Small intestine (tissue), 7 donors: ENCODE measurements around the gene CLDND1. TPM values are rescaled to one million over a fixed set of nuclear protein-coding genes. Genes with fewer than 3 reads are reported as not detected.

Source experiments
- DNase-seq, 2 donors: peaks; one replicate each; pipeline versions ENCODE4 v3.0.0 to v3.0.0-alpha.2; 2013
- FAIRE-seq: peaks from 2 replicates; lab custom pipeline; 2012; peaks lifted over from hg19 to GRCh38; lab: Jason Lieb, UNC
- H3K27ac ChIP-seq, 3 donors: one replicate each; pipeline ENCODE4 v1.5.1; 2013; ENCODE audit warnings: low read length in 2 of 3, mild to moderate bottlenecking in 2 of 3, control low read depth in 1 of 3, inconsistent platforms in 1 of 3, low read depth in 1 of 3, moderate library complexity in 1 of 3
- H3K27me3 ChIP-seq, 3 donors: one replicate each; pipeline ENCODE4 v1.6.1; 2013; ENCODE audit warnings: low read length in 3 of 3, inconsistent platforms in 1 of 3; ENCODE audit not compliant: control insufficient read depth in 3 of 3, insufficient read depth in 3 of 3
- H3K36me3 ChIP-seq, 3 donors: one replicate each; pipeline ENCODE4 v1.6.1; 2013; ENCODE audit warnings: low read length in 3 of 3, inconsistent platforms in 1 of 3, low read depth in 1 of 3, mild to moderate bottlenecking in 1 of 3, moderate library complexity in 1 of 3; ENCODE audit not compliant: control insufficient read depth in 3 of 3, insufficient read depth in 2 of 3
- H3K4me1 ChIP-seq, 3 donors: one replicate each; pipeline ENCODE4 v1.6.1; 2013; ENCODE audit warnings: low read length in 2 of 3, inconsistent platforms in 1 of 3, low read depth in 1 of 3, mild to moderate bottlenecking in 1 of 3, moderate library complexity in 1 of 3; ENCODE audit not compliant: control insufficient read depth in 3 of 3, insufficient read depth in 2 of 3
- H3K4me3 ChIP-seq, 3 donors: one replicate each; pipeline ENCODE4 v1.5.1; 2013; ENCODE audit warnings: low read length in 3 of 3, control low read depth in 1 of 3, inconsistent platforms in 1 of 3, low read depth in 1 of 3, mild to moderate bottlenecking in 1 of 3, moderate library complexity in 1 of 3
- H3K9me3 ChIP-seq, 2 donors: one replicate each; pipeline ENCODE4 v1.6.1; 2013; ENCODE audit warnings: low read depth in 1 of 2, low read length in 1 of 2; ENCODE audit not compliant: control insufficient read depth in 2 of 2, insufficient read depth in 1 of 2
- WGBS, 3 donors: extraction: QIAGEN DNeasy Blood & Tissue Kit; methylation state at CpG; one replicate each; pipeline ENCODE4 v1.1.7; 2013; 5-methylcytosine and 5-hydroxymethylcytosine counted together
- polyA plus RNA-seq, 4 donors: library from polyadenylated mRNA; stranded (reverse) in 3 of 4; unstranded in 1 of 4; fragments of 200-250 nt in 3 of 4; fragments of 120-200 nt in 1 of 4; gene quantifications; one replicate each; pipeline versions ENCODE4 v1.2.1 to v1.2.3, GENCODE V29; 2013
- donor health status: healthy with polysubstance abuse.
- donor health status: control.
- donor health status: control.
- donor health status: Bipolar disorder and iron deficiency.
- donor health status: healthy.

Gene CLDND1
- polyA plus RNA-seq, 4 donors: 30.8 to 98.9 (median 51.8) TPM

GRCh38 chr3:98554580-98554979, 31.9 kb upstream of the CLDND1 start:
- no peaks in the 10 kb centered on the region for H3K36me3 ChIP-seq
- WGBS, 3 donors: 83 to 88% (median 86%) methylated on average over 2 of the region's 2 CpGs
- no peak overlapping the region for H3K4me3 ChIP-seq
- peaks cover 2 to 15% (median 5%) of the 10 kb centered on the region in 3 donors for H3K4me1 ChIP-seq
- H3K27ac ChIP-seq: no peak overlapping the region
- FAIRE-seq (no peak), DNase-seq (no peak)
- H3K27me3 ChIP-seq: no peaks in the 10 kb centered on the region
- peaks cover 0 to 12% of the 10 kb centered on the region in 2 donors for H3K9me3 ChIP-seq

GRCh38 chr3:98553753-98554152, 31.1 kb upstream of the CLDND1 start:
- H3K4me1 ChIP-seq: peaks cover 2 to 15% (median 5%) of the 10 kb centered on the region in 3 donors
- DNase-seq: peak in 1 of 2 donors; percentile 69
- H3K9me3 ChIP-seq: peaks cover 0 to 12% of the 10 kb centered on the region in 2 donors
- no peak overlapping the region for H3K4me3 ChIP-seq
- WGBS, 3 donors: 64 to 66% (median 64%) methylated on average over 2 of the region's 2 CpGs
- no peaks in the 10 kb centered on the region for H3K27me3 ChIP-seq
- FAIRE-seq: no peak
- no peaks in the 10 kb centered on the region for H3K36me3 ChIP-seq
- no peak overlapping the region for H3K27ac ChIP-seq

DNA sequence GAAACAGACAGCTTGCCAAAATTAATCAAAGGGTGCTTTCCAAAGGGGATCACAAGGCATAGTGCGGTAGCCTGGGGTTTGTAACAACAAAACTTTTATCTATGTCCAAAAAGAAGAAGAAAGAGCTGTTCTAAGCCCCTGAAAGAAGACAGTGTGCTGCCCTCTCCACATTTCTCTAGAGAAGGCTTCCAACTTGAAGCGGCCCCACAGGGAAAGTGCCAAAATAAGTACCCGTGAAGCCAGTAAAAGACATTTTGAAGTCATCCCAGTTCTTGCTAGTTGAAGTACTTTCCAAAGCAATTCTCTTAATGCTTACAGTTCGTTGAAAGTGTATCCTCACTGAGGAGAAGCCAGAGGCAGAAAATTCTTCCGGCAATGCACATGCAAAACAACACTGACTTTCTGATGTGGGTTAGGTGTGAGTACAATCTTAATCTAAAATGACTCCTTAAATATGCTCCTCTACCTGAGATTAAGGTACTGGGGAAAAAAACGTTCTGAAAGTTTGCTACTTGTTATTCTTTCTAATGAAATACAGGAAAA, 30.4 kb upstream of the CLDND1 start:
- Histone ChIP-seq H3K9me3 (peaks cover 0 to 12% of the 10 kb centered on the region in 2 donors), H3K36me3 (no peaks in the 10 kb centered on the region), H3K27ac (no peak overlapping the region), H3K4me1 (peaks cover 2 to 15% (median 5%) of the 10 kb centered on the region in 3 donors), H3K27me3 (no peaks in the 10 kb centered on the region), H3K4me3 (no peak overlapping the region)
- FAIRE-seq: no peak
- DNase-seq: no peak
- 74 to 83% (median 78%) methylated on average over 6 of the region's 6 CpGs for WGBS, 3 donors

- H3K27ac ChIP-seq: peak overlapping the region; percentile 22 to 68 (median 43)
- FAIRE-seq (no peak), DNase-seq (peak in 1 of 2 donors; percentile 43)
- H3K9me3 ChIP-seq: peaks cover 0 to 12% of the 10 kb centered on the region in 2 donors
- H3K4me3 ChIP-seq: no peak overlapping the region
- H3K36me3 ChIP-seq: no peaks in the 10 kb centered on the region
- 80 to 84% (median 84%) methylated on average over 4 of the region's 4 CpGs for WGBS, 3 donors
- peaks cover 2 to 15% (median 5%) of the 10 kb centered on the region in 3 donors for H3K4me1 ChIP-seq
- no peaks in the 10 kb centered on the region for H3K27me3 ChIP-seq
Measured at GRCh38 chr3:98552232-98553020, 29.7 kb upstream of the CLDND1 start.

GRCh38 chr3:98551754-98552153, 29.1 kb upstream of the CLDND1 start:
- peak; percentile 39 for FAIRE-seq
- 17 to 48% (median 31%) methylated on average over 3 of the region's 3 CpGs for WGBS, 3 donors
- peak overlapping the region in 2 of 3 donors; percentile 43 to 68 for H3K27ac ChIP-seq
- peak; percentile 89 to 96 for DNase-seq
- H3K4me1 ChIP-seq: peaks cover 2 to 15% (median 5%) of the 10 kb centered on the region in 3 donors
- no peaks in the 10 kb centered on the region for H3K27me3 ChIP-seq
- H3K4me3 ChIP-seq: no peak overlapping the region
- peaks cover 0 to 12% of the 10 kb centered on the region in 2 donors for H3K9me3 ChIP-seq
- no peaks in the 10 kb centered on the region for H3K36me3 ChIP-seq

DNA sequence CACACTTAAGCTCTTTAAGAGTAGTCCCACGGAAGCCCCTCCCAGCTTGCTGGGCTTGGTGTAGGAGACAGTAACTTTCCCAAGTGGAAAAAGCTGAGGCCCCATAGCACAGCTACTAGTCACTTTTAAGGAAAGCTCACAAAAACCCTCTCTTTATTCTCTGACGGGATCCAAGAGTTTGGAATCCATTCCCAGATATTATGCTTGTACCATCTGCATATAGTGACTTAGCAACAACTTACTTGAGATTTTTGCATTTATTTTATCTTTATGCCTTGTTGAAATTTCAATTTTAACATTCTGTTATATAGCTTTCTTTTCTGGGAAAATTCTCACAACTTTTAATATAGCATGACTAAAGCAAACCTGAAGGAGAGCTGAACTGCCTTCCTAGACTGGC, 28.5 kb upstream of the CLDND1 start:
- Histone ChIP-seq H3K4me1 (peaks cover 2 to 15% (median 5%) of the 10 kb centered on the region in 3 donors), H3K36me3 (no peaks in the 10 kb centered on the region), H3K4me3 (no peak overlapping the region), H3K27me3 (no peaks in the 10 kb centered on the region), H3K9me3 (peaks cover 0 to 12% of the 10 kb centered on the region in 2 donors), H3K27ac (peak overlapping the region in 2 of 3 donors; percentile 43 to 65)
- WGBS, 3 donors: 88 to 97% (median 94%) methylated on average over 2 of the region's 2 CpGs
- FAIRE-seq: no peak
- no peak for DNase-seq

DNA sequence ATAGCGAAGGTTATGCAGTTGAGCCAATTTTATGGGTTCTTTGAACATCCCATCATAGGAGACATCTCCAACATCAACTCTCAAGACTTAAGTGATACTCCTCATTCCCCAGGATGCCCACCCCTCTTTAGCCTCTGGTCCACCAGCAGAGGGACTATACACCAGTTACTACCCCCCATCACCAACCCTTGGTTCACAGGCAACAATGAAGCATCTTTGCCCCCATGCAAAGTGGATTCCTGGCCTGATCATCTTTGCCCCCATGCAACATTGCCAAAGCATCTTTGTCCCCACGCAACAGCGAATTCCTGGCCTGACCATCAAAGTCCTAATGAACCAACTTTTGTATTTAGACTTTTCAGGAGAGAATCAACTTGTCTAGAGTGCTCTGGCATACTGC, 28.1 kb upstream of the CLDND1 start:
- H3K27ac ChIP-seq: peak overlapping the region in 2 of 3 donors; percentile 43 to 65
- H3K4me1 ChIP-seq: peaks cover 2 to 15% (median 5%) of the 10 kb centered on the region in 3 donors
- no peaks in the 10 kb centered on the region for H3K36me3 ChIP-seq
- H3K27me3 ChIP-seq: no peaks in the 10 kb centered on the region
- peaks cover 0 to 12% of the 10 kb centered on the region in 2 donors for H3K9me3 ChIP-seq
- DNase-seq: no peak
- no peak overlapping the region for H3K4me3 ChIP-seq
- 96 to 99% (median 97%) methylated on average over 3 of the region's 3 CpGs for WGBS, 3 donors
- FAIRE-seq: no peak

DNA sequence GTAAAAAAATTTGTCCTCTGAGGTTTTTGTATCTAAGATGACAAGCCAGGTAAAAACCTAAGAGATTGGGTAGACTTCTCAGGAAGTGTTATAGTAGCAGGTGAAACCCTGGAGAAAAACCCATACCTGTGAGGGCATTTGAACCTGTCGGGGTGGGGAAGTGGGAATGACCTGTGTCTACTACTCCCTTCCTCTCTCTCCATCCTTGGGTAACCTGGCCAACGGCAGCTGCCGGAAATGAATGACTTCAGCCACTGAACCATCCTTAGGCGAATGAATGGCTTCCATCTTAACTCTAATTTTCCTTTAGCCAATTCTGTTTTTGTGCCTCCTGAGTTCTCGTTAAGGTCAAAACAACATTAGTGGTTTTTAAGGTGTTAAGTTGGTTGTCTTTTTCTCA, 25.8 kb upstream of the CLDND1 start:
- FAIRE-seq: no peak
- no peaks in the 10 kb centered on the region for H3K36me3 ChIP-seq

More for the DNA sequence above, 25.8 kb upstream of the CLDND1 start:
- Histone ChIP-seq H3K4me1 (peaks cover 2 to 15% (median 5%) of the 10 kb centered on the region in 3 donors), H3K27me3 (no peaks in the 10 kb centered on the region), H3K4me3 (no peak overlapping the region), H3K27ac (no peak overlapping the region), H3K9me3 (peaks cover 0 to 12% of the 10 kb centered on the region in 2 donors)
- DNase-seq: no peak
- WGBS, 3 donors: 70 to 91% (median 83%) methylated on average over 5 of the region's 5 CpGs
